Ascending aorta (tissue), 2 donors: ENCODE measurements around the gene OSBPL3. TPM values are rescaled to one million over a fixed set of nuclear protein-coding genes. Genes with fewer than 3 reads are reported as not detected.

Experiments used
- DNase-seq, 2 donors: peaks; one replicate each; pipeline ENCODE4 v3.0.0-alpha.2; 2019; ENCODE audit warnings: low spot score in 2 of 2
- H3K27ac ChIP-seq, 2 donors: fragments of 200-600 bp; sonication (generic); one replicate each; pipeline ENCODE4 v1.5.1; 2016 to 2017; ENCODE audit warnings: mild to moderate bottlenecking in 1 of 2
- H3K27me3 ChIP-seq: fragments of 200-600 bp; sonication (generic); one replicate; pipeline ENCODE4 v1.5.1; 2017
- H3K36me3 ChIP-seq, 2 donors: fragments of 200-600 bp; sonication (generic); one replicate each; pipeline ENCODE4 v1.5.1; 2016
- H3K4me1 ChIP-seq, 2 donors: fragments of 200-600 bp; sonication (generic); one replicate each; pipeline ENCODE4 v1.5.1; 2016 to 2017; ENCODE audit warnings: mild to moderate bottlenecking in 1 of 2
- H3K4me3 ChIP-seq, 2 donors: fragments of 200-600 bp; sonication (generic); one replicate each; pipeline ENCODE4 v1.5.1; 2016 to 2017; ENCODE audit warnings: mild to moderate bottlenecking in 1 of 2
- H3K9me3 ChIP-seq, 2 donors: fragments of 200-600 bp; sonication (generic); one replicate each; pipeline ENCODE4 v1.5.1; 2016
- intact Hi-C: fragments of 100-400 bp; cut with DNase I; formaldehyde crosslinking; loops from one replicate; pipeline ENCODE4 v1.15.1; 2023
- total RNA-seq: library from RNA; depleted of rRNA; stranded (reverse); fragments of >200 nt; gene quantifications from one replicate; pipeline ENCODE4 v1.1.0, GENCODE V29; 2016
- TF ChIP-seq, protein P1 (sequence below), 3 experiments: fragments of 200-600 bp in 2 of 3; fragments of 450-650 bp in 1 of 3; sonication (generic) in 2 of 3; IDR thresholded peaks; one replicate each; pipeline ENCODE4 v1.5.1; 2016 to 2019; ENCODE audit warnings: antibody characterized with exemption in 3 of 3, mild to moderate bottlenecking in 1 of 3, moderate library complexity in 1 of 3

Gene OSBPL3
- total RNA-seq, 1 donor from 2014 or later, result 0.96 TPM

DNA sequence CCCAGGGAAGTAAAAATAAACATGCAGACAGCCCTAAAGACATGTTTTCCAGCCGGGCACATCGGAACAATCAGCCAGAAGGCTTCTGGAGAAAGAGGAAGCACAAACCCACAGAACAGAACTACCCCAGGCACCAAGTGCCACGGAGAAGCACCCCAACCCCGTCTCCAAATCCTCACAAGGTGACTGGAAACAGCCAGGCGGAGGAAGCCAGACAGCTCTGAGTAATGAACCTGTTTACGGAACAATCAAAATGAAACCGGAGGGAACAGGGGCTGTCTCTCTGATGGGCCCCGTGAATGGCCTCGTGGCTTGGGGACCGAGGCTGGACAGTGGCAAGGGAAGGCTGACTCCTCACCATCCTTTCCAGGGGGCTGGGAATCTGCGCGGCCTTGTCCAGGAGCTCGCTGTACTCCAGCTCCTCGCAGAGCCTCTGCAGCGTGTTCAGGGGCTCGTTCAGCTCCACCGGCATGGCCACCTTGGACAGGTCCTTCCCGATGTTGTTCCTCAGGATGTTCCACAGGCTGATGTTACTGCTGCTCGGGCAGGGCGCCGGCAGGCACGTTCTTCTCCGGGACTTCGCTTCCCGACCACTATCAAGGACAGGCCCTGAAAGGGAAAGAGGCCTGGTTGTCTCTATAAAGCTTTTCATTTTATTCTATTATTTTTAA is 145.7 kb downstream of the OSBPL3 start:
- H3K36me3 ChIP-seq, result no peaks in the 10 kb centered on the region
- intact Hi-C loops, result no loop called here
- H3K4me1 ChIP-seq, result no peaks in the 10 kb centered on the region
- no peak for DNase-seq
- H3K4me3 ChIP-seq, result no peak overlapping the region
- H3K27me3 ChIP-seq, result no peaks in the 10 kb centered on the region
- H3K9me3 ChIP-seq, result no peaks in the 10 kb centered on the region
- TF ChIP-seq, protein P1, sequence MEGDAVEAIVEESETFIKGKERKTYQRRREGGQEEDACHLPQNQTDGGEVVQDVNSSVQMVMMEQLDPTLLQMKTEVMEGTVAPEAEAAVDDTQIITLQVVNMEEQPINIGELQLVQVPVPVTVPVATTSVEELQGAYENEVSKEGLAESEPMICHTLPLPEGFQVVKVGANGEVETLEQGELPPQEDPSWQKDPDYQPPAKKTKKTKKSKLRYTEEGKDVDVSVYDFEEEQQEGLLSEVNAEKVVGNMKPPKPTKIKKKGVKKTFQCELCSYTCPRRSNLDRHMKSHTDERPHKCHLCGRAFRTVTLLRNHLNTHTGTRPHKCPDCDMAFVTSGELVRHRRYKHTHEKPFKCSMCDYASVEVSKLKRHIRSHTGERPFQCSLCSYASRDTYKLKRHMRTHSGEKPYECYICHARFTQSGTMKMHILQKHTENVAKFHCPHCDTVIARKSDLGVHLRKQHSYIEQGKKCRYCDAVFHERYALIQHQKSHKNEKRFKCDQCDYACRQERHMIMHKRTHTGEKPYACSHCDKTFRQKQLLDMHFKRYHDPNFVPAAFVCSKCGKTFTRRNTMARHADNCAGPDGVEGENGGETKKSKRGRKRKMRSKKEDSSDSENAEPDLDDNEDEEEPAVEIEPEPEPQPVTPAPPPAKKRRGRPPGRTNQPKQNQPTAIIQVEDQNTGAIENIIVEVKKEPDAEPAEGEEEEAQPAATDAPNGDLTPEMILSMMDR (IDR thresholded peaks at IDR 0.05), result no peak
- H3K27ac ChIP-seq, result no peak overlapping the region

DNA sequence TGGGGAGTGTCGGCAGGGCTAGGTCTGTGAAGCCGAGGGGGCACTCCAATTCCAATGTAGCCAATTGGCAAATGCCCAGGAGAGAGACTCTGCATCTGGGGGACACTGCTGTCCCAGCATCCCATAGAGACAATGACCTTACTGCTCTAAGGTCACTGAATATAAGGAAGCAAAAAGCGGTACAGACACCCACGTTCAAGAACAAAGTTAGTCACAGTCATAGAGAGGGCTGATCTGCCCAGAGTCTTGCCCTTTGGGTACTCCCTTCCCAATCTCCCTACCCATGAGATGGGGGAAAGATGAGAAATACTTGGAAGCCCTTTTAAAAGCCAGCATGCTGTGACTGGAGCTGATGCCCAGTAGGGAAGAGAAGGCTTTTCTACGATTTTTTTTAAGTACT is 146.4 kb downstream of the OSBPL3 start:
- DNase-seq, result no peak
- Histone ChIP-seq H3K4me3 (no peak overlapping the region), H3K4me1 (no peaks in the 10 kb centered on the region), H3K36me3 (no peaks in the 10 kb centered on the region), H3K27ac (no peak overlapping the region), H3K9me3 (no peaks in the 10 kb centered on the region), H3K27me3 (no peaks in the 10 kb centered on the region)
- TF ChIP-seq, protein P1 (IDR thresholded peaks at IDR 0.05), result no peak
- intact Hi-C loops, result no loop called here

DNA sequence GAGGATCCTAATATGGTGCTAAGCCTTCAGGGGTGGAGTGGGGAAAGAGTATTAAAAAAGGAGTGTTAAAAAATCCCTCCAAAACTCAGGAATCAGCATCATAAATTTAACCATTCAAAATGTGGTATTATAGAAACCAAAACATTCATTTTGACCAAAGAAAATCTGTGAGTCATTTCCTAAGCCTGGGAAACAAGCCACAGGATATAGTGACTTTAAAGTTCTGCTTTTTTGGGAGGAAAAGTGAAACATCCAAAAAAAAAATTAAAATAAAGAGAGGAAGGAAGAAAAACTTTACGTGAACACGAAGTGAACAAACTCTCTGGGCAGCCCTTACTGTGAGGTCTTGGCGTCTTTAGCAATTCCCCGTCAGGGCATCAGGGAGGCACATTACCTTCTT is 148.7 kb downstream of the OSBPL3 start:
- Histone ChIP-seq H3K4me3 (no peak overlapping the region), H3K4me1 (no peaks in the 10 kb centered on the region), H3K27ac (peak overlapping the region; percentile 23 to 43), H3K27me3 (no peaks in the 10 kb centered on the region), H3K9me3 (no peaks in the 10 kb centered on the region), H3K36me3 (no peaks in the 10 kb centered on the region)
- intact Hi-C loops, result no loop called here
- TF ChIP-seq, protein P1 (IDR thresholded peaks at IDR 0.05), result no peak
- DNase-seq, result no peak

DNA sequence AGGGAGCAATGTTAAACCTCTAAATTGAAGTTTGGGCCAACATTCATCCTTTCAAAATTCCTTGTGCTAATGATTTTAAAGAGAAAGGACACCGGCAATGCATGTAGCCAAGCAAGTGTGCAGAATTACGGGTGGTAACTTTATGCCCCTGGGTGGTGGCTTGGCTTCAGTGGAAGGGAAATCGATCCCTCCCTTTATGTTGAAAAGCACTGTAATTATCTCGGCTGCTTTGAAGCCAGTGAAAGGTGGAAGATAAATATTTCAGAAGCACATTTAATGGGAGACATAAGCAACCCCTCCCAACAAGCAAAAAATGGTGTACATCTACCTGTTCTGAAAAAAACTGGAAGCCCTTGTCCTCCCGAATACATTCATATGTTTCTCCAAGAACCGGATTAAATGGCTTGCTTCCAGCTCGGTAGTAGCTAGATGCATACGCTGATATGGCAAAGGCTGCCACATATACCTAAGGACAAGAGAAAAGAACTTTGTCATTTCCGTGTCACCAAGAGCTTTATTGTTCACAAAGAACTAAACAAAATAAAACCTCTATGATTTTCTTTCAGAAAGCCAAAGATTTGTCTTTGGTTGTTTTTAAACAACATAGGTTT is 149.4 kb downstream of the OSBPL3 start:
- intact Hi-C loops, result no loop called here

DNA sequence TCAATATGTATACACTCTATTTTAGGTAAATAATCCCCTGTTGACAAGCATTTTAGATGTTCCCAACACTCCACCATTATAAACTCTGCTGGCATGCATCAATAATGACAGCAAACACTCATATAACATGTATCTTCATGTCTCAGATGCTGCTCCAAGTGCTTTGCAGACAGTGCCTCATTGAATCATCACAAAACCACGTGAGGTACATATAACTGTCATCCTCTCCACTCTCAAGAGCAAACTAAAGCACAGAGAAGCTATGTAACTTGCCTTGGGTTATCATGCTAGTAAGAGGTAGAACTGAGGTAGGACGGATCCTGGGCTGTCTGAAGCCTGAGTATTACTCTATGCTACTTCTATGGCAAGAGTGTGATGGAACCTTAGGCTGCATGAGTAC is 150.2 kb downstream of the OSBPL3 start:
- TF ChIP-seq, protein P1 (IDR thresholded peaks at IDR 0.05), result no peak
- H3K4me3 ChIP-seq, result no peak overlapping the region
- no peaks in the 10 kb centered on the region for H3K4me1 ChIP-seq
- no peak overlapping the region for H3K27ac ChIP-seq
- intact Hi-C loops, result no loop called here
- H3K27me3 ChIP-seq, result no peaks in the 10 kb centered on the region
- no peaks in the 10 kb centered on the region for H3K9me3 ChIP-seq
- H3K36me3 ChIP-seq, result no peaks in the 10 kb centered on the region
- DNase-seq, result no peak

More for the DNA sequence above, 149.4 kb downstream of the OSBPL3 start:
- no peaks in the 10 kb centered on the region for H3K27me3 ChIP-seq
- H3K27ac ChIP-seq, result peak overlapping the region in 1 of 2 donors; percentile 43
- TF ChIP-seq, protein P1 (IDR thresholded peaks at IDR 0.05), result no peak
- no peak overlapping the region for H3K4me3 ChIP-seq
- H3K36me3 ChIP-seq, result no peaks in the 10 kb centered on the region
- H3K4me1 ChIP-seq, result no peaks in the 10 kb centered on the region
- no peak for DNase-seq
- no peaks in the 10 kb centered on the region for H3K9me3 ChIP-seq
